OCI-LY3 (cell line): ENCODE measurements around the gene DOCK1.

Experiments
- CTCF ChIP-seq: fragments of 200-600, 300-600 bp; sonication (generic); IDR thresholded peaks from 2 replicates; pipeline ENCODE4 v1.5.1; 2014; ENCODE audit warnings: antibody characterized with exemption, low read length, low read depth
- EZH2phosphoT487 ChIP-seq: fragments of 200-600 bp; shearing (Covaris generic); IDR thresholded peaks from 2 replicates; pipeline ENCODE4 v1.6.1; 2018; ENCODE audit warnings: antibody characterized with exemption, mixed run types, low read depth

DNA sequence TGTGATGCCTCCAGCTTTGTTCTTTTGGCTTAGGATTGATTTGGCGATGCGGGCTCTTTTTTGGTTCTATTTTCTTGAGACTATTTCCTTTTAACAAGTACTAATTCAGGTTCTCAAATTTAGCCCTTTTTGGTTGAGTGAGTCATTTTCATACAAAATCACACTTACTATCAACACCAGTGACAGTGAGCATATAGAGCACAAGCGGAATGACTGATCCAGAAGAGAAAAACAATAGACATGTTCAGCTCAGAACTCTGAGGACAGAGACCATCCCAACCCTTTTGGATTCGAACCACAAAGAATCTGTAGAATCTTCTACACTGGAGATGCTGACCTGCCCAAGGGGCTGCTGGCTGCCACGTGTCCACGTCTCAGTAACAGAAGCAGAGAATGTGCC lies 347.6 kb downstream of the DOCK1 start:
- TF ChIP-seq CTCF = no peak
- no peak for TF ChIP-seq EZH2phosphoT487
